Activated T-cell treated with anti-CD3 and anti-CD28 coated beads, Interleukin-2, amount 50 U/mL, for 24 hours (primary cell): ENCODE data around the gene DHRS11.
A peak's percentile ranks its signal among the peaks of the same experiment; 100 is the strongest.

Source experiments
- DNase-seq: peaks from one replicate; pipeline ENCODE4 v3.0.0-alpha.2; 2020
- H3K27ac Mint-ChIP-seq: 2 replicates; pipeline ENCODE4 v1.8.0; 2020; ENCODE audit warnings: mild to moderate bottlenecking, mixed read lengths
- H3K27me3 Mint-ChIP-seq: 2 replicates; pipeline ENCODE4 v1.8.0; 2020; ENCODE audit warnings: mixed read lengths
- H3K36me3 Mint-ChIP-seq: 2 replicates; pipeline ENCODE4 v1.8.0; 2020; ENCODE audit warnings: low read depth, mixed read lengths
- H3K4me1 Mint-ChIP-seq: 2 replicates; pipeline ENCODE4 v1.8.0; 2020; ENCODE audit warnings: low read depth, mixed read lengths
- H3K4me3 Mint-ChIP-seq: 2 replicates; pipeline ENCODE4 v1.8.0; 2020; ENCODE audit warnings: mild to moderate bottlenecking, moderate library complexity, mixed read lengths
- H3K9me3 Mint-ChIP-seq: 2 replicates; pipeline ENCODE4 v1.8.0; 2020; ENCODE audit warnings: mixed read lengths

DHRS11 gene

GRCh38 chr17:36616061-36617029 lies 24.7 kb downstream of the DHRS11 start:
- H3K27me3 Mint-ChIP-seq = no peaks in the 10 kb centered on the region

GRCh38 chr17:36617773-36618172 lies 26.1 kb downstream of the DHRS11 start:
- no peaks in the 10 kb centered on the region for H3K4me1 Mint-ChIP-seq
- no peak overlapping the region for H3K27ac Mint-ChIP-seq
- H3K27me3 Mint-ChIP-seq = no peaks in the 10 kb centered on the region
- H3K4me3 Mint-ChIP-seq = no peak overlapping the region
- H3K36me3 Mint-ChIP-seq = no peaks in the 10 kb centered on the region
- no peak for DNase-seq
- H3K9me3 Mint-ChIP-seq = no peaks in the 10 kb centered on the region

More at GRCh38 chr17:36616061-36617029, 24.7 kb downstream of the DHRS11 start:
- Mint-ChIP-seq H3K27ac (no peak overlapping the region), H3K4me3 (no peak overlapping the region), H3K4me1 (no peaks in the 10 kb centered on the region), H3K9me3 (no peaks in the 10 kb centered on the region), H3K36me3 (peaks cover under 1% of the 10 kb centered on the region)
- DNase-seq = no peak

GRCh38 chr17:36623281-36623680 lies 31.6 kb downstream of the DHRS11 start:
- Mint-ChIP-seq H3K4me3 (no peak overlapping the region), H3K27me3 (no peaks in the 10 kb centered on the region), H3K9me3 (no peaks in the 10 kb centered on the region), H3K4me1 (no peaks in the 10 kb centered on the region), H3K36me3 (no peaks in the 10 kb centered on the region), H3K27ac (no peak overlapping the region)
- DNase-seq = no peak

- no peak for DNase-seq
- Mint-ChIP-seq H3K9me3 (no peaks in the 10 kb centered on the region), H3K27me3 (no peaks in the 10 kb centered on the region), H3K4me1 (peaks cover 2% of the 10 kb centered on the region), H3K36me3 (no peaks in the 10 kb centered on the region), H3K4me3 (no peak overlapping the region), H3K27ac (no peak overlapping the region)
Observed at GRCh38 chr17:36625188-36625587, 33.5 kb downstream of the DHRS11 start.

- H3K27ac Mint-ChIP-seq = no peak overlapping the region
- no peaks in the 10 kb centered on the region for H3K9me3 Mint-ChIP-seq
- H3K27me3 Mint-ChIP-seq = no peaks in the 10 kb centered on the region
- H3K4me1 Mint-ChIP-seq = peaks cover 2% of the 10 kb centered on the region
- no peak overlapping the region for H3K4me3 Mint-ChIP-seq
- no peaks in the 10 kb centered on the region for H3K36me3 Mint-ChIP-seq
- no peak for DNase-seq
Observed at GRCh38 chr17:36627101-36627500, 35.4 kb downstream of the DHRS11 start.

GRCh38 chr17:36628576-36628975 lies 36.9 kb downstream of the DHRS11 start:
- no peaks in the 10 kb centered on the region for H3K9me3 Mint-ChIP-seq

GRCh38 chr17:36629252-36629847 lies 37.7 kb downstream of the DHRS11 start:
- Mint-ChIP-seq H3K27ac (no peak overlapping the region), H3K36me3 (no peaks in the 10 kb centered on the region), H3K9me3 (no peaks in the 10 kb centered on the region), H3K4me3 (no peak overlapping the region), H3K4me1 (peaks cover 2% of the 10 kb centered on the region), H3K27me3 (no peaks in the 10 kb centered on the region)
- DNase-seq = peak; percentile 90

More at GRCh38 chr17:36628576-36628975, 36.9 kb downstream of the DHRS11 start:
- no peaks in the 10 kb centered on the region for H3K36me3 Mint-ChIP-seq
- peaks cover 2% of the 10 kb centered on the region for H3K4me1 Mint-ChIP-seq
- H3K4me3 Mint-ChIP-seq = no peak overlapping the region
- no peak for DNase-seq
- no peaks in the 10 kb centered on the region for H3K27me3 Mint-ChIP-seq
- H3K27ac Mint-ChIP-seq = no peak overlapping the region

- Mint-ChIP-seq H3K27ac (no peak overlapping the region), H3K36me3 (no peaks in the 10 kb centered on the region), H3K4me3 (no peak overlapping the region), H3K4me1 (peaks cover 2% of the 10 kb centered on the region), H3K27me3 (no peaks in the 10 kb centered on the region), H3K9me3 (no peaks in the 10 kb centered on the region)
- no peak for DNase-seq
Observed at GRCh38 chr17:36629970-36630502, 38.4 kb downstream of the DHRS11 start.

- H3K36me3 Mint-ChIP-seq = no peaks in the 10 kb centered on the region
- H3K27ac Mint-ChIP-seq = no peak overlapping the region
- no peak for DNase-seq
- H3K4me3 Mint-ChIP-seq = no peak overlapping the region
- H3K9me3 Mint-ChIP-seq = no peaks in the 10 kb centered on the region
- H3K27me3 Mint-ChIP-seq = no peaks in the 10 kb centered on the region
- peaks cover 2% of the 10 kb centered on the region for H3K4me1 Mint-ChIP-seq
Observed at GRCh38 chr17:36631022-36631421, 39.3 kb downstream of the DHRS11 start.

- H3K4me1 Mint-ChIP-seq = peaks cover 2% of the 10 kb centered on the region
- H3K27ac Mint-ChIP-seq = no peak overlapping the region
- H3K9me3 Mint-ChIP-seq = no peaks in the 10 kb centered on the region
- peaks cover 4% of the 10 kb centered on the region for H3K27me3 Mint-ChIP-seq
- DNase-seq = no peak
- no peaks in the 10 kb centered on the region for H3K36me3 Mint-ChIP-seq
- no peak overlapping the region for H3K4me3 Mint-ChIP-seq
Observed at GRCh38 chr17:36632916-36633771, 41.5 kb downstream of the DHRS11 start.

- Mint-ChIP-seq H3K4me1 (peaks cover 10% of the 10 kb centered on the region), H3K4me3 (no peak overlapping the region), H3K27ac (no peak overlapping the region), H3K27me3 (peaks cover 71% of the 10 kb centered on the region), H3K36me3 (no peaks in the 10 kb centered on the region), H3K9me3 (no peaks in the 10 kb centered on the region)
- no peak for DNase-seq
Observed at GRCh38 chr17:36640346-36640745, 48.7 kb downstream of the DHRS11 start.

GRCh38 chr17:36640836-36641235 lies 49.2 kb downstream of the DHRS11 start:
- Mint-ChIP-seq H3K4me3 (no peak overlapping the region), H3K36me3 (no peaks in the 10 kb centered on the region), H3K27ac (no peak overlapping the region), H3K9me3 (no peaks in the 10 kb centered on the region), H3K27me3 (peaks cover 74% of the 10 kb centered on the region), H3K4me1 (peaks cover 10% of the 10 kb centered on the region)
- no peak for DNase-seq

GRCh38 chr17:36641331-36641876 lies 49.7 kb downstream of the DHRS11 start:
- peak overlapping the region; percentile 74 for H3K4me3 Mint-ChIP-seq
- no peak overlapping the region for H3K27ac Mint-ChIP-seq

More at GRCh38 chr17:36641331-36641876, 49.7 kb downstream of the DHRS11 start:
- Mint-ChIP-seq H3K36me3 (no peaks in the 10 kb centered on the region), H3K9me3 (no peaks in the 10 kb centered on the region), H3K27me3 (peaks cover 80% of the 10 kb centered on the region), H3K4me1 (peaks cover 10% of the 10 kb centered on the region)
- no peak for DNase-seq
